Natural killer cell (primary cell): ENCODE results near the gene NRP1. TPM values are rescaled to one million over a fixed set of nuclear protein-coding genes. Genes with fewer than 3 reads are reported as not detected.

Experiments used
- ATAC-seq, 3 donors: fragments of 150-1000 bp in 2 of 3; fragments of 200-7000 bp in 1 of 3; cut with Tn5 transposase; 1 replicate in 1 of 3; 2 replicates in 2 of 3; pipeline ENCODE4 v1.10.0; 2021; ENCODE audit warnings: mild to moderate bottlenecking in 2 of 3, moderate library complexity in 2 of 3
- DNase-seq, 2 donors: peaks; one replicate each; pipeline versions ENCODE4 v3.0.0 to v3.0.0-alpha.2; 2013 to 2021; ENCODE audit warnings: mixed read lengths in 1 of 2
- H3K27ac ChIP-seq: one replicate; pipeline ENCODE4 v1.5.1; 2013; ENCODE audit warnings: mild to moderate bottlenecking, low read length
- H3K27me3 ChIP-seq: one replicate; pipeline ENCODE4 v1.6.1; 2013; ENCODE audit warnings: low read length; ENCODE audit not compliant: control insufficient read depth, insufficient read depth
- H3K36me3 ChIP-seq: one replicate; pipeline ENCODE4 v1.6.1; 2013; ENCODE audit warnings: low read length; ENCODE audit not compliant: control insufficient read depth, insufficient read depth
- H3K4me1 ChIP-seq: one replicate; pipeline ENCODE4 v1.6.1; 2013; ENCODE audit warnings: low read length; ENCODE audit not compliant: control insufficient read depth, insufficient read depth
- H3K4me3 ChIP-seq: one replicate; pipeline ENCODE4 v1.5.1; 2013; ENCODE audit warnings: low read length
- H3K9me3 ChIP-seq: one replicate; pipeline ENCODE4 v1.6.1; 2013; ENCODE audit warnings: low read length; ENCODE audit not compliant: control insufficient read depth, insufficient read depth
- H3K27ac Mint-ChIP-seq, 2 donors: one replicate each; pipeline ENCODE4 v1.8.0; 2022; ENCODE audit warnings: mild to moderate bottlenecking in 2 of 2, mixed read lengths in 2 of 2, moderate library complexity in 1 of 2
- H3K27me3 Mint-ChIP-seq, 2 donors: one replicate each; pipeline ENCODE4 v1.8.0; 2022; ENCODE audit warnings: low read depth in 2 of 2, mixed read lengths in 2 of 2
- H3K36me3 Mint-ChIP-seq: one replicate; pipeline ENCODE4 v1.8.0; 2022; ENCODE audit warnings: mixed read lengths
- H3K4me1 Mint-ChIP-seq, 2 donors: one replicate each; pipeline ENCODE4 v1.8.0; 2022; ENCODE audit warnings: mixed read lengths in 2 of 2
- H3K4me3 Mint-ChIP-seq: one replicate; pipeline ENCODE4 v1.8.0; 2022; ENCODE audit warnings: mild to moderate bottlenecking, moderate library complexity, mixed read lengths
- H3K9me3 Mint-ChIP-seq, 2 donors: one replicate each; pipeline ENCODE4 v1.8.0; 2022; ENCODE audit warnings: mixed read lengths in 2 of 2
- WGBS: methylation state at CpG from one replicate; pipeline ENCODE4 v1.1.7; 2013; ENCODE audit warnings: missing lambda C conversion rate; ENCODE audit not compliant: insufficient coverage; 5-methylcytosine and 5-hydroxymethylcytosine counted together
- intact Hi-C: fragments of 100-400 bp; cut with micrococcal nuclease; formaldehyde crosslinking; loops from one replicate; pipeline ENCODE4 v1.14.2; 2022
- total RNA-seq, 4 donors: library from RNA; stranded (reverse); fragments of 120-200 nt in 1 of 4; gene quantifications; one replicate each; pipeline versions ENCODE4 v1.2.3 to v1.2.4, GENCODE V29; 2013 to 2022
- TF ChIP-seq, protein P1 (sequence below): fragments of 200-600 bp; IDR thresholded peaks from one replicate; pipeline ENCODE4 v1.8.0; 2022; ENCODE audit warnings: antibody characterized with exemption

Gene NRP1
- total RNA-seq, 3 donors from 2014 or later (not counting 1 experiment from before 2014, with no cell fraction given), result 0.16 to 1.5 TPM; not detected in 1

DNA sequence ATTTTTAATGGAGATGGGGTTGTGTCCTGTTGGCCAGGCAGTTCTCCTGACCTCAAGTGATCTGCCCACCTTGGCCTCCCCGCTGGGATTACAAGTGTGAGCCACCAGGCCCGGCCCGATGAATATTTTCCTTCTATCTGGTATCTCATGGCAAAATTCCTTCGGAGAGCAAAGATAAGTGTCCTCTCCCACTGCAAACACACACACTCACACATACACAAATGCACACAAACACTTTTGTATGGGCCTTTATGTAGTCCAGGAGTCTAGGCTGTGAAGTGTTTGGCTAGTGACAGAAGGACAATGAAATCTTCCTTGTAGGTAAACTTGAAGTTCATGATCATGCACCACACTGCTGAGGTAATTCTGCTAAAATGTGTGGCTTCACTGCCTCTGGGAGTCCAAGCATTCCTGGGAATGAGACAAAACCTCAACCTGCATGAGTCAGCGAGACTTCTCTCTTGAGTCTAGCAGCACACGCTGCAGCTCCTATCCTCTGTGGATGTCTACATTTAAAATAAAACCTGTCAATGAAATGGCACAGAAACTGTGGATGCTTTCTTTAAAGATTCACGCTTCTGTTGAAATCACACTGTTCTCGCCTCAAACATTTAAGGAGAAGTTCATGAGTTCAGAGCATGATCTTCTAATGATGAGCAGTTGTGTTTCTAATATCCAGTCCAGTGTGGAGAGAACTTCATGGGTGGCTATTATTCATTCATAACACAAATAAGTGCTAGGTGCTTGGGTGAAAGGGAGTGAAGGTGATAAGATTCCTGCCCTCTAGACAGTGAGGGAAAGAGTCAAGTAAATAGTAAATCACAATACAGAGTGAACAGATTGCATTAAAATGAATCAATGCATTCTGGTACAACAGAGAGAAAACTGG, 96.5 kb downstream of the NRP1 start:
- H3K27me3 Mint-ChIP-seq, result peaks cover 10 to 26% of the 10 kb centered on the region in 2 donors
- DNase-seq (no peak), ATAC-seq (no peak)
- H3K27ac Mint-ChIP-seq, result no peak overlapping the region
- no peaks in the 10 kb centered on the region for H3K9me3 ChIP-seq
- TF ChIP-seq, protein P1, sequence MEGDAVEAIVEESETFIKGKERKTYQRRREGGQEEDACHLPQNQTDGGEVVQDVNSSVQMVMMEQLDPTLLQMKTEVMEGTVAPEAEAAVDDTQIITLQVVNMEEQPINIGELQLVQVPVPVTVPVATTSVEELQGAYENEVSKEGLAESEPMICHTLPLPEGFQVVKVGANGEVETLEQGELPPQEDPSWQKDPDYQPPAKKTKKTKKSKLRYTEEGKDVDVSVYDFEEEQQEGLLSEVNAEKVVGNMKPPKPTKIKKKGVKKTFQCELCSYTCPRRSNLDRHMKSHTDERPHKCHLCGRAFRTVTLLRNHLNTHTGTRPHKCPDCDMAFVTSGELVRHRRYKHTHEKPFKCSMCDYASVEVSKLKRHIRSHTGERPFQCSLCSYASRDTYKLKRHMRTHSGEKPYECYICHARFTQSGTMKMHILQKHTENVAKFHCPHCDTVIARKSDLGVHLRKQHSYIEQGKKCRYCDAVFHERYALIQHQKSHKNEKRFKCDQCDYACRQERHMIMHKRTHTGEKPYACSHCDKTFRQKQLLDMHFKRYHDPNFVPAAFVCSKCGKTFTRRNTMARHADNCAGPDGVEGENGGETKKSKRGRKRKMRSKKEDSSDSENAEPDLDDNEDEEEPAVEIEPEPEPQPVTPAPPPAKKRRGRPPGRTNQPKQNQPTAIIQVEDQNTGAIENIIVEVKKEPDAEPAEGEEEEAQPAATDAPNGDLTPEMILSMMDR, result no peak
- H3K4me1 ChIP-seq, result no peaks in the 10 kb centered on the region
- no peak overlapping the region for H3K4me3 ChIP-seq
- no peaks in the 10 kb centered on the region for H3K4me1 Mint-ChIP-seq
- H3K36me3 Mint-ChIP-seq, result no peaks in the 10 kb centered on the region
- intact Hi-C loops, result no loop called here
- H3K4me3 Mint-ChIP-seq, result no peak overlapping the region
- no peaks in the 10 kb centered on the region for H3K27me3 ChIP-seq
- H3K9me3 Mint-ChIP-seq, result no peaks in the 10 kb centered on the region
- no peak overlapping the region for H3K27ac ChIP-seq
- WGBS, result 98% methylated on average over 8 of the region's 8 CpGs
- H3K36me3 ChIP-seq, result no peaks in the 10 kb centered on the region

DNA sequence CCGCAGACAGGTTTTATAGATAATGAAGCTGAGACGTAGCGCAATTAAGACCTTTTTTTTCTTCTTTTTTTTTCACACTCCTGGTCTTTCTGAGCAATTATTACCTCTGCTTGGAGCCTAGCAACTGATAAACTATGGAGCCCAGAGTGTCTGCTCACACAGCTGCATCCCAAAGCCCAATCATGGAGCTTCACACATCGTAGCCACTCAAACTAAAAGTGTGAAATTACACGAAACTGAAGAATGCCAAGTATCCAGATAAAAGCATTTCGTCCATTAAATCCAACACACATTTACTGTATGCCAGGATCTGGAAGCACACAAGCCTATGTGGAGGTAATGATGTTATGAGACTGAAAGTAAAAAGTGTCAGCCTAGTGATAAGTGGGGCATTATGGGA, 97.6 kb downstream of the NRP1 start:
- DNase-seq, result no peak
- Mint-ChIP-seq H3K36me3 (no peaks in the 10 kb centered on the region), H3K27ac (no peak overlapping the region), H3K27me3 (peaks cover 12 to 29% of the 10 kb centered on the region in 2 donors), H3K4me1 (no peaks in the 10 kb centered on the region), H3K9me3 (no peaks in the 10 kb centered on the region), H3K4me3 (no peak overlapping the region)
- no peaks in the 10 kb centered on the region for H3K9me3 ChIP-seq
- H3K4me1 ChIP-seq, result no peaks in the 10 kb centered on the region
- H3K36me3 ChIP-seq, result no peaks in the 10 kb centered on the region
- no peaks in the 10 kb centered on the region for H3K27me3 ChIP-seq
- no peak overlapping the region for H3K27ac ChIP-seq
- TF ChIP-seq, protein P1, result no peak
- WGBS, result 100% methylated on average over 4 of the region's 6 CpGs
- intact Hi-C loops, result no loop called here
- H3K4me3 ChIP-seq, result no peak overlapping the region
- no peak for ATAC-seq

DNA sequence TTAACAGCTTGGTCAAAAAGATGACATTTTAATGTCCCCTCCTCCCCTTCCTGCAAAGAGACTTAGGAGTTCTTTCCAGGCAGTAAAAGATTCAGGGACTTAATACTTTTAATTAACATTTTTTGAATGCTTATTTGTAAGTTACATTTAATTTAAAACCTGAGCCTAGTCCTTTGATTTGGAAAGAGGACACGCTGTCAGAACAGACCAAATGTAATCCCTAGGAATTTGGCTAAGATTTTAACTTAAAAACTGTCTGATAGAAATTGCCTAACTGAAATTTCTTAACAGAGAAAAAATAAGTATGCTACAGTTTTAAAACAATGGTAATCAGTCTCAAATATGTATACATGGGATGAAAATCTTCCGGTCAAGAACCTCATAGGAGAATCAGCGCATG, 98.5 kb downstream of the NRP1 start:
- 97% methylated on average over 3 of the region's 3 CpGs for WGBS

More for the DNA sequence above, 98.5 kb downstream of the NRP1 start:
- H3K4me3 Mint-ChIP-seq, result no peak overlapping the region
- no peak overlapping the region for H3K27ac ChIP-seq
- no peaks in the 10 kb centered on the region for H3K36me3 Mint-ChIP-seq
- no peaks in the 10 kb centered on the region for H3K36me3 ChIP-seq
- peaks cover 12 to 39% of the 10 kb centered on the region in 2 donors for H3K27me3 Mint-ChIP-seq
- TF ChIP-seq, protein P1, result no peak
- H3K4me3 ChIP-seq, result no peak overlapping the region
- no peaks in the 10 kb centered on the region for H3K27me3 ChIP-seq
- ATAC-seq, result no peak
- DNase-seq, result no peak
- H3K9me3 ChIP-seq, result no peaks in the 10 kb centered on the region
- no peaks in the 10 kb centered on the region for H3K4me1 Mint-ChIP-seq
- no peak overlapping the region for H3K27ac Mint-ChIP-seq
- H3K9me3 Mint-ChIP-seq, result no peaks in the 10 kb centered on the region
- intact Hi-C loops, result no loop called here
- H3K4me1 ChIP-seq, result no peaks in the 10 kb centered on the region
